ENCODE results near the gene KCNQ5.

- TF ChIP-seq POLR2A (IDR thresholded peaks at IDR 0.05) = no peak
- TF ChIP-seq CTCF (IDR thresholded peaks at IDR 0.05) = no peak
These were observed 81.2 kb downstream of the KCNQ5 start for GRCh38 chr6:72703093-72703492.
